AG10803 (cell line): ENCODE data around the gene MARCHF3.

Experiments
- DNase-seq: peaks from one replicate; pipeline ENCODE4 v3.0.0; 2010; ENCODE audit warnings: low read depth
- H3K4me3 ChIP-seq: 2 replicates; pipeline ENCODE4 v1.5.1; 2011; ENCODE audit warnings: mild to moderate bottlenecking, low read length, control low read depth
- CTCF ChIP-seq: conservative IDR thresholded peaks from 2 replicates; pipeline ENCODE4 v1.5.1; 2011; ENCODE audit warnings: mild to moderate bottlenecking, low read length, control low read depth, inconsistent platforms

Gene MARCHF3

GRCh38 chr5:126965061-126965475, 65.3 kb downstream of the MARCHF3 start:
- no peak for TF ChIP-seq CTCF
- DNase-seq, result peak; percentile 93
- no peak overlapping the region for H3K4me3 ChIP-seq

GRCh38 chr5:126963822-126964375, 66.5 kb downstream of the MARCHF3 start:
- no peak for TF ChIP-seq CTCF
- H3K4me3 ChIP-seq, result no peak overlapping the region
- DNase-seq, result no peak

- no peak for TF ChIP-seq CTCF
- no peak for DNase-seq
These were observed 68.7 kb downstream of the MARCHF3 start for GRCh38 chr5:126961702-126962101.

GRCh38 chr5:126961128-126961527, 69.2 kb downstream of the MARCHF3 start:
- no peak overlapping the region for H3K4me3 ChIP-seq
- DNase-seq, result no peak
- no peak for TF ChIP-seq CTCF

More at GRCh38 chr5:126961702-126962101, 68.7 kb downstream of the MARCHF3 start:
- no peak overlapping the region for H3K4me3 ChIP-seq

GRCh38 chr5:126959188-126959587, 71.2 kb downstream of the MARCHF3 start:
- no peak overlapping the region for H3K4me3 ChIP-seq
- no peak for DNase-seq
- TF ChIP-seq CTCF, result no peak

GRCh38 chr5:126956991-126957390, 73.4 kb downstream of the MARCHF3 start:
- no peak for DNase-seq
- no peak overlapping the region for H3K4me3 ChIP-seq
- no peak for TF ChIP-seq CTCF

GRCh38 chr5:126954981-126955380, 75.4 kb downstream of the MARCHF3 start:
- TF ChIP-seq CTCF, result no peak
- peak; percentile 40 for DNase-seq
- H3K4me3 ChIP-seq, result no peak overlapping the region
